ENCODE results near the gene MCF2L2. TPM values are rescaled to one million over a fixed set of nuclear protein-coding genes. Genes with fewer than 3 reads are reported as not detected.

Gene MCF2L2
- total and polyA plus RNA-seq, 9 of the 15 experiments (the other 6 are each of a cell fraction or from before 2014, with no cell fraction given), result 0.56 to 4.2 (median 3.0) TPM

GRCh38 chr3:183253528-183254486 lies 174.6 kb downstream of the MCF2L2 start (continued):
- peak; percentile 44; the same call in 1 of the 2 replicates for TF ChIP-seq E2F1 (CRISPR knock-in tag; IDR thresholded peaks at IDR 0.05)
- TF ChIP-seq GABPA (tag; conservative IDR thresholded peaks at IDR 0.05; ENCODE audit: low read depth), result peak; percentile 15; the same call in 1 of the 2 replicates
- 0 out of 2 replicates have a peak, but pooled peaks have one; percentile 58 for TF ChIP-seq GTF2E2 (tag; IDR thresholded peaks at IDR 0.05)
- 0 out of 2 replicates have a peak, but pooled peaks have one; percentile 10 for TF ChIP-seq SPI1 (IDR thresholded peaks at IDR 0.05; ENCODE audit: borderline replicate concordance, low read depth, low read length)
- peak; percentile 60; the same call in 1 of the 2 replicates for TF ChIP-seq ZNF592 (IDR thresholded peaks at IDR 0.05)
- no peak for TF ChIP-seq TSC22D4 (tag; IDR thresholded peaks at IDR 0.05)
- TF ChIP-seq ASH1L (IDR thresholded peaks at IDR 0.05; ENCODE audit: borderline replicate concordance, low read depth, partially characterized antibody), result no peak
- TF ChIP-seq CREB1 (IDR thresholded peaks at IDR 0.05), result no peak
- 0 out of 2 replicates have a peak, but pooled peaks have one; percentile 32 for TF ChIP-seq CREB1 (CRISPR knock-in tag; IDR thresholded peaks at IDR 0.05)
- TF ChIP-seq, protein P1, sequence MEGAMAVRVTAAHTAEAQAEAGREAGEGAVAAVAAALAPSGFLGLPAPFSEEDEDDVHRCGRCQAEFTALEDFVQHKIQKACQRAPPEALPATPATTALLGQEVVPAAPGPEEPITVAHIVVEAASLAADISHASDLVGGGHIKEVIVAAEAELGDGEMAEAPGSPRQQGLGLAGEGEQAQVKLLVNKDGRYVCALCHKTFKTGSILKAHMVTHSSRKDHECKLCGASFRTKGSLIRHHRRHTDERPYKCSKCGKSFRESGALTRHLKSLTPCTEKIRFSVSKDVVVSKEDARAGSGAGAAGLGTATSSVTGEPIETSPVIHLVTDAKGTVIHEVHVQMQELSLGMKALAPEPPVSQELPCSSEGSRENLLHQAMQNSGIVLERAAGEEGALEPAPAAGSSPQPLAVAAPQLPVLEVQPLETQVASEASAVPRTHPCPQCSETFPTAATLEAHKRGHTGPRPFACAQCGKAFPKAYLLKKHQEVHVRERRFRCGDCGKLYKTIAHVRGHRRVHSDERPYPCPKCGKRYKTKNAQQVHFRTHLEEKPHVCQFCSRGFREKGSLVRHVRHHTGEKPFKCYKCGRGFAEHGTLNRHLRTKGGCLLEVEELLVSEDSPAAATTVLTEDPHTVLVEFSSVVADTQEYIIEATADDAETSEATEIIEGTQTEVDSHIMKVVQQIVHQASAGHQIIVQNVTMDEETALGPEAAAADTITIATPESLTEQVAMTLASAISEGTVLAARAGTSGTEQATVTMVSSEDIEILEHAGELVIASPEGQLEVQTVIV (CRISPR knock-in tag; IDR thresholded peaks at IDR 0.05; ENCODE audit: borderline replicate concordance), result no peak
- 0 out of 2 replicates have a peak, but pooled peaks have one; percentile 61 for TF ChIP-seq TFAP4 (CRISPR knock-in tag; IDR thresholded peaks at IDR 0.05; ENCODE audit: borderline replicate concordance)
- peak in 1 of 2 experiments; percentile 17; a peak in 2 of 4 replicates for TF ChIP-seq TEAD1 (CRISPR knock-in tag; IDR thresholded peaks at IDR 0.05)
- TF ChIP-seq SAP30 (IDR thresholded peaks at IDR 0.05; ENCODE audit: borderline replicate concordance, insufficient read depth, low read depth, low read length, poor library complexity, severe bottlenecking), result peak; percentile 19
